Right hindlimb (tissue), 1 donor: ENCODE results near the gene PLCL1.
"Not testable (repeated sequence)": the region's sequence is repeated elsewhere in the genome, so short reads cannot be mapped to it uniquely, and the experiment has no call there.

Source experiments
- DNase-seq: peaks from one replicate; pipeline ENCODE4 v3.0.0-alpha.2; 2018

PLCL1 gene

DNA sequence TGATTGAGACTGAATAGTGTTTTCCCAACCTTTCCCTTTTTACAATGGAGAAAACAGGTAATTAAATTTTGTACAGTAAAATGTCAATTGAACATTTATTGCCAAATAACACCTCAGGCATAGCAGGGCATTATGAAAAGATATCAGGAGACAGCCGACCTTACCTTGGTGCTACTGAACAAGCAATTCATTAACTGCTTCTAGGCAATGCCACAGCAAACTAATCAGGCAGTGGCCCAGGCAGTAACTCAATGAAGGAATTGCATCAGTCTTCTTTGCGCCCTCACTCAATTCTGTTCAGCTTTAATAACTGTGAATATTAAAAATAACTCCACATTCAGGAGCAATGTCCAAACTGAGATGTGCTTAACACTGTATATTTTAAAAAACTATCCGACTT lies 6.1 kb downstream of the PLCL1 start:
- no peak for DNase-seq

DNA sequence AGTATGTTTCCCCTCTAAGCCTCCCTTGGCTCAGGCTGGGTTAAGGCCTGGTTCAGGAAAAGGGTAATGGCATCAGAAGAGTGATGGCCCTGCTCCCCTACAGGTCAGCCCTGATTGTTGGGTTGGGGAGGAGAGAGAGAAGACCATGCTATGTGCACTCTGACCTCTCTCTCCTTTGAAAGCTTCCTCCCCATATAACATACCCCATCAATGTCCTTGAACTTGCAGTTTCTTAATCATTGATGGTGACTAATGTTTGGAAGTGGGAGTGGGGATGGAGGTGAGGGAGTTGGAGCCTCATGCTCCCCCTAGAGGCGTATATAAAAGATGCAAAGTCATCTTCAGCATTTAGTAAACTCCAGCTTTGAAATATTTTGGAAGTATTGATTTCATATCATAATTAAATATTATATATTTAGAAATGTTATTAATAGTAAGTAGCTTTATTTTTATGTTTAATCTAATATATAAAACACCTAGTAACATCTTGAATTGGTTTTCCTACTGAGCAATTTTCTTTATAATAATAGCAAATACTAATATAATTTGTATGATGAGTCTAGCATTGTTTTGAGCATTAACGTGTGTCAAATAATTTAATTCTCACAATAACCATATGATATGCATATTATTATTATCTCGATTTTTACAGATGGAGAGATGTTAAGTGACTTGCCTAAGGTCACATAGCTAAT lies 8.8 kb downstream of the PLCL1 start:
- no peak for DNase-seq

DNA sequence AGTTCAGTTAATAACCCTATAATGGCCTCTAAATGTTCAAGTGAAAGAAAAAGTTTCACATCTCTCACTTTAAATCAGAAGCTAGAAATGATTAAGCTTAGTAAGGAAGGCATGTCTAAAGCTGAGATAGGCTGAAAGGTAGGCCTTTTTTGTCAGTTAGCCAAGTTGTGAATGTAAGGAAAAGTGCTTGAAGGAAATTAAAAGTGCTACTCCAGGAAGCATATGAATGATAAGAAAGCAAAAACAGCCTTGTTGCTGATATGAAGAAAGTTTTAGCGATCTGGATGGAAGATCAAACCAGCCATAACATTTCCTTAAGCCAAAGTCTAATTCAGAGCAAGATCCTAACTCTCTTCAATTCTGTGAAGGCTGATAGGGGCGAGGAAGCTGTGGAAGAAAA lies 10.1 kb downstream of the PLCL1 start:
- DNase-seq = no peak

DNA sequence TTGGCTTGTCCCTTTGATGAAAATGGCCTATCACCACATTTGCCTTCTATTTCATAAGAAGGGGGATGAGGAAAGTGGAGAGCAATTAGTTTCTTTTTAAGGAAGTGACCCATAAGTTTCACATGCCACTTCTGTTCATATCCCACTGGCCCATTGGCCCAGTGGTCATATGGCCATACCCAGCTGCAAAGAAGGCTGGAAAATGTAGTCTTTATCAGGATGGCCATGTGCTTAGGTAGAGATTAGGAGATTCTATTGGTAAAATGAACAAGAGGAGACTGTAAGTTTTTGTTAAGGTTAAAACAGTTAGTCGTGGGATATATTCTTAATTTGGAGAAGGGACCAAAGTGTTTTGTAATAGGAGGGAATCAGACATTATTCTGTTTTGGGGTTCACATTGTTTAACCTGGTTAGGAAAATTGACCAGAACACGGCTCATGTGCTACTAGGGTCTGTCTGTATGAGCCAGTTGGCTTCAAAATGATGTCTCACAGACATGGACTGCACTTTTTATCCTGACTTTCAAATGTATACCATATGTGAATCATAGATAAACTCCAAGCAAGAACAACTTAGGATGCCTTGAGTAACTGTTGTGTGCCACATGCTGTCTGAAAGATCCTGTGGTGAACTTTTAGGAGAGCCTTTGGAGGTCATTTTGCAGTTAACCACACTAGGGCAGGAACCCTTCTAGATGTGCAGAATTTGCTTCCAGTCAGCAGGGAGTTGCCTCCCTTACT lies 17.3 kb downstream of the PLCL1 start:
- DNase-seq = no peak

DNA sequence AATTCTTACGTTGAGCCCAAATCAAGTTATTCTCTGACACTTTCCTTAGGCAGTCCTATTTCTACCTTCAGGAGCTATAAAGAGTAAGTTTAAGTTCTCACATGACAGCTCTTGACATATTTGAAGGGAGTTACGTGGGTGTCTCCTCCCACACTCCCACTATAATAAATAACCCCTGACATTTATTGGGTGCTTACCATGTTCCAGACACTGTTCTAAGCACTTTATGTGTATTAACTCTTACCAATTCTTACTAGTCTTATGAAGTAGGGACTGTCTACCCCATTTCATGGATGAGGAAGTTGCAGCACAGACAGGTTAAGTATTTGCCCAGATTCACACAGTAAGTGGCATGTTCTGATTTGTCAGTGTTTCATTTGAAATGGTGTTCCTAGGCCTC lies 17.9 kb downstream of the PLCL1 start:
- no peak for DNase-seq

DNA sequence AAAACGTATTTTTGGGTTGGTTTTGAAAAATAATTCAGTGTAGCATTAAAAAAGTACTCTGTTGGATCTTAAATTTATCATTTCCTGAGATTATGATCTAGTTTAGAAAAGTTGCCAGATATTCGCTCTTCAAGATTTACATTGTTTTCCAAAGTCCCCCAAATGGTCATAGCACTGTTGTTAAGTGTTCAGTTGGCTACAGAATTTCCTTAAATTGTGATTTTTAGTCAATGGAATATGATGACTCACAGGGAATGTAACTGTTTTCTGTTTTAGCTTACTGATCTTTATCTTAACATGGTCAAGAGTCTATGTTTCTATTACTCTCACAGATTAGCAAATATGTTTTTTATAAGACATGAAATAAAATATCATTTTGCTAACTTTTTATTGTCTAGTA lies 23.2 kb downstream of the PLCL1 start:
- DNase-seq = no peak

DNA sequence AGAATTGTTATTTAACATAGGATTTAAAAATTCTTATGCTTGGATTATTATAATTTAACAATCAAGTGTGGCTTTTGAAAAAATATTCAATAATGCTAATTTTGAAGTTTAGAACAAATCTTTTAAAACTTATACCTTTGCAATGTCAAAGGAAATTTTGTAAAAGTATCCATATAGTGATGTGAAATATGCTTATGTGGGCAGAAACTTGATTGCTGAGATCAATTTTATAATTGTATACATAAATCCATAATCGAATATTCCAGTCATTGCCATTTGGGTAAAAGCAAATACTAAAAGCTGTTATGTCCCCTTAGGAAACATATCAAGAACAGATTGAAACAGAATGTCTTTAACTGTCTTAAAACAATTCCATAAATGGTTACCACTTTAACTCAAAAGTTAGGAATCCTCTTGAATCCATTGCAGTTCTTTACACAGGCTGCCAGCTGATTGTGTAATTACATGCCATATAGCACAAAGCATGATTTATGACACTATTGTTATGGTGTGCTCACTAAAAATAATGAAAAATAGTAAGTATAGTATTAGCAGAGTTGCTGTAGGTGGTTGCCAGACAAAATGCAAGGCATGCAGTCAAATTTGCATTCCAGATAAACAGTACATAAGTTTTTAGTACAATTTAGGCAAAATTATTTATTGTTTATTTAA lies 24.2 kb downstream of the PLCL1 start:
- DNase-seq = no peak

DNA sequence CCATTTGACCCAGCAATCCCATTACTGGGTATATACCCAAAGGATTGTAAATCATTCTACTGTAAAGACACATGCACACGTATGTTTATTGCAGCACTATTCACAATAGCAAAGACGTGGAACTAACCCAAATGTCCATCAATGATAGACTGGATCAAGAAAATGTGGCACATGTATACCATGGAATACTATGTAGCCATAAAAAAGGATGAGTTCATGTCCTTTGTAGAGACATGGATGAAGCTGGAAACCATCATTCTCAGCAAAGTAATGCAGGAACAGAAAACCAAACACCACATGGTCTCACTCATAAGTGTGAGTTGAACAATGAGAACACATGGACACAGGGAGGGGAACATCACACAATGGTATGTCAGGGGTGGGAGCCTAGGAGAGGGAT lies 30.4 kb downstream of the PLCL1 start:
- not testable (repeated sequence) for DNase-seq

DNA sequence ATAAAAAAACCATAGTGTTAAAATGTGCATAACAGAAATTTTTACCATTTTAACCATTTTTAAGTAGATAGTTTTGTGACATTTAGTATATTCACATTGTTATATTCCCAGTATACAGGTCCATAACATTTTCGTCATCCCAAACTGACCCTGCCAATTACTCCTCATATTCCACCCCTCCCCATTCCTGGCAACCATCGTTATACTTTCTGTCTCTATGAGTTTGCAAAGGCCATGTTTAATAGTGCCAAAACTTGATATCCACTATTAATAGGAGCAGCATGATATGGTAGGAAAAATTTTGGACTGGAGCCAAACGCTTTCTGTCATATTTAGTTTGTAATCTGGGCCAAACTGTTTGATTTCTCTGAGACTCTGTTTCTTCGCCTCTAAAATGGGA lies 30.9 kb downstream of the PLCL1 start:
- DNase-seq = no peak

DNA sequence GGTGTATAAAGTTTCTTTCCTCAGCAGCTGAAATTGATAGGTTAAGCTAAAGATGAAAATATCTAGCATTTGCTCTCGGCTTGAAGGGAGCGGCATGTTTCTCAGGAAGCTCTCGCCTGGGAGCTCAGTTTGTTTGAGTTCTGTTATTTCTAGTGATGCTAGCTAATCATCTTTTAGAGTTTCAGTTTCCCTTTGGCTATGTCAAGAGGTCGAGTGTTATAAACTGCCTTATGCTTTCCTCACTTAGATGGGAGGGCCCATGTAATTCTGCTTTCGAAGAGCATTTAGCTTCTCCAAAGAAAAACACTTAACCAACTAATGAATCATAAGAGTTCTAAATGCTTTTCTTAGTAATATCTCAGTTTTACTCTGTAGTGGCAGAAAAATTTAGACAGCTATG lies 33.6 kb downstream of the PLCL1 start:
- DNase-seq = peak; percentile 41

DNA sequence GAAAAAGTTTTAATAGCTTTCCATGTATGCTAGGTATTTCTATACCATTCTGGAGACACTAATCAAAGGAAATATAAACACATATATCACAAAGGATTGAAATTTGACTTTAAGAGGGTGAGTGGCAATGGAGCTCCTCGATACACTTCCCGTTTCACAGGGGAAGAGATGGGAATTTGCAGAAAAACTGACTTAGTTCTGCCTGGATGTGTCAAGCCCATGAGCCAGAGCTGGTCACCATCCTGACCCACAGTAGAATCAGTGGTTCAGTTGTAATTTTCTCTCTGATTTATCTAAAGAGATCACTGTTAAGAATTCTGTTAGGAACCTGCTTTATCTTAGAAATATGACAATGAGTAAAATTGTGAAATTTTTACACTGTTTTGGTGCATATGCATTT lies 34.2 kb downstream of the PLCL1 start:
- no peak for DNase-seq

DNA sequence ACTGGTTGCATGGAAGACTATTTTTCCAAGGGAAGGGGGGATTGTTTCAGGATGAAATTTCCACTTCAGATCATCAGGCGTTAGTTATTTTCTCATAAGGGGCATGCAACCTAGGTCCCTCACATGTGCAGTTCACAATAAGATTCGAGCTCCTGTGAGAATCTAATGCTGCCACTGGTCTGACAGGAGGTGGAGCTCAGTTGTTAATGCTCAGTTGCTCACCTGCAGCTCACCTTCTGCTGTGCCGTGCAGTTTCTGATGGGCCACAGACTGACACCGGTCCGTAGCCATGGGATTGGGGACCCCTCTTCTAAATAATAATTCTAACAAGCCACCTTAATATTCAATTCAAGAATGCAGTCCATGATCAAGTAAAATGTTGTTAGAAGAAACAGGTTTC lies 34.9 kb downstream of the PLCL1 start:
- DNase-seq = no peak

DNA sequence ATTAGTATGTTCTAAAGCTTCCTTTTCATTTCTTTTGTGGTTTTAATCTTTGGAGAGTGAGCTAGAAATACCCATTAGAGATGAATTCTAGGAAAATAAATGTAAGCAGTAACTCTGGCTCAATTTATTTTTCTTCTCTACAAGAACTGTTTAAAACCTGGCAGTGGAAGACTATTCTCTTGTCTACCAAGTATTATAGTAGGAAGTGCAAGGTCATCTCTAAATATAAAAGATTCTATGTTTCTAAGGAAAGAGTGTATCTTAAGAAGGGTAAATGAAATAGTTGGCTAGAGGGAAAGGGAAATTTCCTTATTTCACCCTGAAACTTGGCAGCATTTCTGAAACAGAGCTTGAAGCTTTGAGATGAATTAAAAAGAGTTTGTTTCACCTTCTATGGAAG lies 35.5 kb downstream of the PLCL1 start:
- no peak for DNase-seq

DNA sequence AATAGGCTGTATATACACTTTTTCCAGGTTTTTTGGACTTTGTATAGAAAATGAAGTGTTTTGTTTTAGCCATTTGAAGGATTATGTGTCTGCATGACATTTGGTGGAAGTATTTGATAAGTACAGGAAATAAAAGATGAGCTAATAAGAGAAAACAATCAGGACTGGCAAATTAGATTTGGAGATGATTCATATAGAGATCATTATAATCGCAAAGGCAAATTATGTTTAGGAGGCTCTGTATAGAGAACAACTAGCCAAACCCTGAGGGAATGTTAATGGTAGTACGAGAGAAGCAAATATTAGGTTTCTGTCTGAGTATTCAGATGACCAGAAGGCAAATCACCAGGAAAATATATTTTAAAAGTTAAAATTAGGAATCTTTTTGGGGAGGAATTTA lies 41.7 kb downstream of the PLCL1 start:
- DNase-seq = no peak

DNA sequence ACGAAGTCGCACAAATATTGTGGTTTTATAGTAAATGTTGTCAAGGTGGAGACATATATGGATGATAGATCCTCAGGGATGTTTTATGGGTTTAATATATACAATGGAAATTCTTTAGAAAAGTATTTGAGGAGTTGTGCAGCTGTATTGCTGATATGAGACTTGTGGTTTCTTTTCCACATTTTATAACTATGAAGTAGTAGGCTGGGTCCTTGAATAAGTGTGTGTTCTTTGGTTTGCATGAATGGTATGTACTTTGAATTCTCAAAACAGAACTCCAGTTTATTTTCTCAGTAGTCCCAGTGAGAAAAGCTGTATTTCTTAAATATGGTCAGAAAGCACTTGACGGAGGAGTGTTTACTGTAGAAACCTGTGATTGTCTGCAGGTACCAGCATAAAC lies 42.4 kb downstream of the PLCL1 start:
- DNase-seq = no peak

DNA sequence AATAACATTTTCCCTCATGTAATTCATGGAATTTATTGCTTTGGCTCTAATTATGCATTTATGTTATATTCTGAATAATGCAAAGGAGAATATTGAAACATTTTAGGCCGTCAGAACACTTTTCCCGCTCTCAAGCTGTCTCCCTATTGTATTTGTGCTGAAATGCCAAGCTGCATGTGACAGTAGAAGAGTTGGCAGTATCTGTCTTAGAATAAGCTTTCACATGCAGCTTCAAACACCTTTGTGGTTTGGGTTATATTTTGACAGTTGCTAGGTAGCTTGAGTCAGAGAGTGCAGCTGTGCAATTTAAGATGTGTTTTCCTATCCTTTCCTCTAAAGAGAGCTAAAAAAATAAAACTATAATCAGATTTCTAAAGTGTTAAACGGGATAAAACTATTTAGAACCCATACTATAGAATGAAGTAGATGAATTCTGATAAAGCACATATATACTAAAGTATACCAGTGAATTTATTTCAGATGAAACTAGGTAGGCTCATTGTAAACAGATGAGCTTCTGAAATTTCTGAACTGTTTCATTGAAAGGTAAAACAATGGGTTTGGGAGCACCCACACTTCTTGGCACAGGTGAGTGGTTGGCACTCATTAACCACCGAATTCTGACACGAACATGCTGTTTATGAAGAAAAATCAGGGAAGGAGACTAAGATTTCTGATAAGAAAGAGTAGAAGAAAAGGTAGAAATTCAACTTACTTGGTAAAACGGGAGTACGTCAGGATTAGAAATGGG lies 43.4 kb downstream of the PLCL1 start:
- DNase-seq = no peak

DNA sequence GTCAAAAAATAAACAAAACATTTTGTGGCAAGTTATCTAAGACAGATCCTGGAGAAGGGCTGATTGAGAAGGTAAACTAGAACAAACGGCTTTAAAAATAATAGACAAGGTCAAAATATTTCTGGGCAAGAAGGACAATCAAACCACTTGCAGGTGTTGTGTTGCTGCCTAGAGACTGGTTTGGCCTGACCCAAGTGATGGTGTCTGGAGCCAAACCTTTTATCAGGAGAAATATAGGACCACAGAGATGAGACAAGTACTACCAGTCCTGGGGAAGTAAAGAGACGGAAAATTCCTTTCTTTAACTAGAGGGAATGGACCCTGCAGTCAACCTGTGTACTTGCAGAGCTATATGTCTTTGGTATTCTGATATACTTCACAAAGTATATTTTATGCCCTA lies 44.2 kb downstream of the PLCL1 start:
- no peak for DNase-seq

DNA sequence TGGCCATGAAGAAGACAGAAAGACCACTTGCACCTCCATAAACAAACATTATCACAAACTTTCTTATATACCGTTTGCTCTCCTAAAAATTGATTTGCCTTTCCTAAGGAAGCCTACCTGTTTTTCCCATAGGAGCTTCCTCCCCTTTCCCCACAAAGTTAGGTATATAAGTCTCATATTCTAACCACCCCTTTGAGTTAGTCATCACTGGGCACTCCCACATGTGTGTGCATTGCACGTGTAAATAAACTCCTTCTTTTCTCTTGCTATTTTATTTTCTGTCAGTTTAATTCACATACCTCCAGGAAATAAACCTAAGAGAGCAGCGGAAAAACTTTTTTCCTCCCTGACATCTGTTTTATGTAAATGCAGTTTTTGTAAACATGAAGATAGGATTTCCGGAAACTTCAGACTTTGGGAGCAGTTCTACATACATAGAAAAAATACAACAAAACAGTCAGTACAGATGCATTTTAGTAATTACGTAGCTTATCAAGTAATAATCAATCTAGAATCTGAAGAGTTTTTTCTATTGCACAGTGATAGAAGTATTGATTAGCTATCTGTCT lies 46.6 kb downstream of the PLCL1 start:
- DNase-seq = no peak

DNA sequence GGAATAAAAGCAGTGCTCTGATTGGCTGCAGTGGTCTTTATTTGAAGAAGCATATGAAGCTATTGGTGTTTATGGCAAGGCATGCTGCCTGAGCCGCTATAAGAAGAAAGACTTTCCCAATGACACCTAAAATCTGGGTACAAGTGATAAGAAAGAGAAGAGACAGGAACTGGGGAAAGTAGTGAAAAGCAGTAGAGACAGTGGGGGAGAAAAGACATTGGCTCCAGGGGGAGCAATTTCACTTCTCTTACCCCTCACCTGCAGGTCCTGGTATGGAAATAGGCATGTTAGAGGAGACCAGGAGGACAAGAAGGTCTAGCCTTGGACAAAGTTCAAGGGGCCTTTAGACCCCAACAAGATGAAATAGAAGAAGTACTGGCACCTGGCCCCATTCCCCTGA lies 47.1 kb downstream of the PLCL1 start:
- no peak for DNase-seq

DNA sequence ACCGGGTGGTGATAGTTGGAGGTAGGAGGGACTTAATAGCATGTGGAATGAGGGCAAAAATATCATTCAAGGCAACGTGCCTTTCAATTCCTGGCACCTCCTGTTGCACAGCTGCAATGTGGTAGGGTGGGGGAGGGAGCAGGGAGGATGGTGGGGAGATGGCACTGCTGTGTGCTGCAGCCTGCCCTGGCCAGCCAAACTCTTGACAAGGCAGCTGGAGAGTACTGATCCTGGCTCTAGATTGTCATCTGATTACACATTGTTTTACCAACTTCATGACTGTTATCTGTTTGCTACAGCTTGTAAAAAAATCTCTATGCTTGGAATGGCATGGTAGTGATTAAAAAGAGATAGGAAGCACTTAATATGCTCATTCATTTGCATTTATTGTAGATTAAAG lies 47.7 kb downstream of the PLCL1 start:
- peak; percentile 50 for DNase-seq

DNA sequence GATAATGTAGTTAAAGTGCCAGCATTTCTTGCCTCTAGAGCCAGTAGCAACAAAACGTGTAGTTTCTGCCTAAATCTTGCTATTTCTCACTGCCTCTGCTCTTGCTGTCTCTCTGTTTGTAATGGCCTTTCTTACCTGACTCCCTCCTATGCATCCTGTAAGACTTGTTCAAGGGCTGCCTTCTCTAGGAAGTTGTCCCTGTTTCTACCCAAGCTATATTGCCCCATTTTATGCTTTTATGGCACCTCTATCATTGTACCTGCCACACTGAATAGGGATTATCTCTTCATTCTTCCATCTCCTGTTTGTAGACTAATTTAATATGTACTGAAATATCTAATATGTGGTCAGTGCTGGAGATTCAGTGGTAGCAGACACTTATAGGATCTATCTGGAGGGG lies 49.2 kb downstream of the PLCL1 start:
- DNase-seq = no peak

DNA sequence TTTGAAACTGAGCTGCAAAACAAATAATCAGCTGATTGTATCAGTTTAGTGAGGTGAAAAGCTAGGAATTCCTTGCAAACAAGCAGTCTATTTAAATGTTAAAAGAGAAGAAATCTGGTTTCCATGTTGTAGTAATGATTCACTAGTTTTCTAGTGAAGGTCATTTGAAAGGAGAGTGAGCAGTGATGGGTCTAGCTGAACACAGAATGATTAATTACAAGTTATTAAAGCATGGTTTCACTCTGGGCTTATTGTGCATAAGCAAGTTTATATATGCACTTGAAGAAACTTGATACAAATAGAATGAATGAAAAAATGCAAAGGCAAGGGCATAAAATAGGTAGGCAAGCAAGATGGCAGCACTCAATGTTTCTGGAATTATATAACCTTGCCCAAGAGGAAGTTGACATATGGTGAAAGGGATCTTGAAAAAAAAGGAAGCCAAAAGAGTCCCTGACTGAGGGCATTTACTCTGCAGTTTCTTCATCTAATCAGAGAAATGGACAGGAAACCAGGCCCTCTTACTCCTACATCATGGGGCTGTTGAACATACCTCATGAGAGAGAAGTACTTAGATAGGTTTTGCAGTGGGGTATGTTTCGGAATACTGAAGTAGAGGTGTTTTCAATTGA lies 53.2 kb downstream of the PLCL1 start:
- DNase-seq = no peak
